GM10266 (cell line): ENCODE measurements around the gene HOXD3.
A peak's percentile ranks its signal among the peaks of the same experiment; 100 is the strongest.

Experiments used
- DNase-seq: peaks from one replicate; pipeline ENCODE4 v3.0.0; 2012; ENCODE audit errors: extremely low spot score
- CTCF ChIP-seq: IDR thresholded peaks from 2 replicates; pipeline ENCODE4 v1.5.1; 2012; ENCODE audit warnings: mild to moderate bottlenecking, low read depth; ENCODE audit not compliant: control insufficient read depth, insufficient read depth; ENCODE audit errors: missing control alignments

Gene HOXD3

GRCh38 chr2:176137906-176138305 lies 19.2 kb upstream of the HOXD3 start:
- TF ChIP-seq CTCF = no peak
- no peak for DNase-seq

GRCh38 chr2:176138526-176138922 lies 18.6 kb upstream of the HOXD3 start:
- no peak for DNase-seq
- no peak for TF ChIP-seq CTCF

GRCh38 chr2:176138923-176139660 lies 18.0 kb upstream of the HOXD3 start:
- DNase-seq = no peak
- TF ChIP-seq CTCF = no peak

- no peak for DNase-seq
- no peak for TF ChIP-seq CTCF
These were observed 17.2 kb upstream of the HOXD3 start for GRCh38 chr2:176139661-176140512.

GRCh38 chr2:176140513-176141317 lies 16.4 kb upstream of the HOXD3 start:
- peak; percentile 96 for TF ChIP-seq CTCF
- peak; percentile 94 for DNase-seq

- no peak for DNase-seq
- no peak for TF ChIP-seq CTCF
These were observed 14.8 kb upstream of the HOXD3 start for GRCh38 chr2:176142281-176142680.
